GM18861 (cell line): ENCODE results near the gene WAS.

Experiments used
- ATAC-seq: cut with Tn5 transposase; IDR thresholded peaks from one replicate; pipeline ENCODE4 v1.9.1; 2021; ENCODE audit not compliant: unreplicated experiment

The WAS gene

DNA sequence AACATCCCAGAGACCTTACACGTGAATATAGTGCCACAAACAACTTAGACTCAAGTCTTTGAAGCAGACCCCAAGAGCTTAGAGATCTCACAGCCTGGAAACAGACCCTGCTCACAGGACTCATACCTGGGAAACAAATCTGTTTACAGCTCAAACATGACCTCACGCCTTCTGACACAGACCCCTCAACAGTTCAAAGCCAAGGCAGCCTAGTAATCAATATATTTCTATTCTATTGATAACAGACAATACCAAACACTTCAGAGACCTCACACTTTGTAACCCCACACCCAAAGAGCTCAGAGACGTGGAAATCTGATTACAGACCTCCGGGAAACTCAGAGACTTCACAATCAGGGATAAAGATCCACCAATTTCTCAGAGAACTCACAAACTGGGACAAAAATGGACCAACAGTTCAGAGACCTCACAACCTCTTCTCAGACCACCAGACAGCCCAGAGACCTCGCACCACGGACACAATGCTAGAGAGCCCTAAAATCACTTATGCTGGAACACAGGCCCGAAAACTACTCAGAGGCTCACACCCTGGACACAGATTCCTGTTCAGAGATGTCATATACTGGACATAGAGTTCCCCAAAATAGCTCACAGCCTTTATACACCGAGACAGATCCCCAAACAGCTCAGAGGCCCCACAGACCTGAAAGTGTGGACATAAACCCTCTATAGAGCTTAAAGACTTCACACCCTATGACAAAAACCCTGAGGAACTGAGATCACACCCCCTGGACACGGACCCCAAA, 27.7 kb downstream of the WAS start:
- ATAC-seq = no peak

DNA sequence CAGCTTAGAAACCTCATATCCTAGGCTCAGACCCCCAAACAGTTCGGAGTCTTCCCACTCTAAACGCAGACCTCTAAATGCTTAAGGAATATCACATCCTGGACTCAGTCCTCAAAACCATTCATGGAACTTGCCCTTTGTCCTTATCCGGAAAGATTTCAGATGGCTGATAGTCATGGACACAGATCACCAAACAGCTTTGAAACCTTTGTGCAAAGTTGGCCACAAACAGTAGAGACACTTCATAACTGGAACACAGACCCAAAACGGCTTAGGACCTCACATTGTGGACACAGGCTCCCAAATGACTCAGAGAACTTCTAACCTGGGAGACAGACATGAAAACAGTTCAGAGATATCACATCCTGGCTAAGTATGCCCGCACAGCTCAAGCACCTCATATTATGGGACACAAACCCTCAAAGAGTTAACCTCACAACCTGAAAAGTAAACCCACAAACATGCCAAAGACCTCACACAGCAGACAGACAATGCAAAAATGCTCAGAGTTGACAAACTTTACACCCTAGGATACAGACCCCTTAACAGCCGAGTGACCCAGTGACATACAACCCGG, 28.4 kb downstream of the WAS start:
- ATAC-seq = no peak

DNA sequence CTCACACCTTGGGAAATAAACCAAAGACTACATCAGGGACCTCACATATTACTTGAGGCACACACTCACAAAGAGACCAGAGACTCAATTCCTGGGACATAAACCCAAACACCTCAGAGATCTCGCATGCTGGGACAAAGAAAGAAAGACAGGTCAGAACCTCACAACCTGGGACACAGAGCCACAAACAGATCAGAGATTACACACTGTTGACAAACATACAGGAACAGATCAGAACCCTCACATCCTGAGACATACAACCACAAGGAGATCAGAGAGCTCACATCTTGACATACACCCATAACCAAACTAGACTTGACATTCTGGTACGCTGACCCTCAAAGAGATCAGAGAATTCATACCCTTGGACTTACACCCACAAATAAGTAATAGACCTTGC, 30.2 kb downstream of the WAS start:
- no peak for ATAC-seq

DNA sequence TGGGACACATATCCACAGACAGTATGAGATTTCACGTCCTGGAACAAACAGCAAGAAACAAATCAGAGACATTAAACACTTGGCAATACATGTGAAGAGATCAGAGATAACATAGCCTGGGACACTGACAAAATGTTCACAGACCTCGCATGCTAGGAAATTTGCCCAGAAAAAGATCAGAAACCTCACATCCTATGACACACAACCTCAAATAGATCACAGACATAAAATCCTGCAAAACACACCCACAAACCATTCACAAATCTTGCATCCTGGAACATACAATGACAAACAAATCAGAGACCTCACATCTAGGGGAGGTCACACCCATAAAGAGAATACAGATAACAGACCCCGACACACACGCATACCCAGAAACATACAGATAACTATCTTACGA, 31.0 kb downstream of the WAS start:
- no peak for ATAC-seq

DNA sequence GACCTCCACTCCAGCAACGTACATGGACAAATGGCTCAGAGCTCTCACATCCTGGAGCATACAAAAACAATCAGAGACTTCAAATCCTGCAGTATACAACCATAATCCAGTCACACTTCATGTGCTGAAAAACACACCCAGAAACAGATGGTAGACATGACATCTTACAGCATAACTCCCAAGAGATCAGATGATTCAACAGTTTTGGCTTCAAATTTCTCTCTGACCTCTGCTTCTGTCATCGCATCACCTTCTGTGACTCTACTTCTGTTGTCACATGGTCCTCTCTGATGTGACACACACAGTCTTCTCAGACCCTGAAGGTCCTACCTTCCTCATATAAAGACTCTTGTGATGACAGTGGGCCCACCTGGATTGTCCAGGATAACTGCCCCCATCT, 31.5 kb downstream of the WAS start:
- ATAC-seq = no peak

DNA sequence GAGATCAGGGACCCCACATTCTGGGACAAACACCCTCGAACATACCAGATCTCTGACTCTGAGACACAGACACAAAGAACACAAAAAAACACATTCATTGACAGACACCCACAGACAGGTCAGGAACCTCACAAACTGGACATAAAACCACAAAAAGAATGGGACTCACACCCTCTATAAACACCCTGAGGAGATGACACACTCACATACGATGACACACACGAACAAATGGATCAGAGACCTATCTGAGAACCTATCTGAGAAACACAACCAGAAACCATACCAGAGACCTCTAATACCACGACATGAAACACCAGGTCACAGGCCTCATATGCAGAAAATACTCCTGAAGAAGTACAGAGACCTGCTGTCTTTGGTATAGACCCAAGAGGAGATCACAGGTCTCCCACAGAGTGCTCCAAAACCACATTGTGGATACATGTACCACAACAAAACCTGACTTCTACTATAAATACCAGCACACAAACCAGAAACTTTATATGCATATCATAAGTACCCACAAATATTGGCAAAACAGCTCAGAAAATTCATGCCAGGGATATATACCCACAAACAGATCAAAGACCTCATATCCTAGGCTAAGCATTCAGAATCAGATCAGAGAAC, 32.4 kb downstream of the WAS start:
- no peak for ATAC-seq

DNA sequence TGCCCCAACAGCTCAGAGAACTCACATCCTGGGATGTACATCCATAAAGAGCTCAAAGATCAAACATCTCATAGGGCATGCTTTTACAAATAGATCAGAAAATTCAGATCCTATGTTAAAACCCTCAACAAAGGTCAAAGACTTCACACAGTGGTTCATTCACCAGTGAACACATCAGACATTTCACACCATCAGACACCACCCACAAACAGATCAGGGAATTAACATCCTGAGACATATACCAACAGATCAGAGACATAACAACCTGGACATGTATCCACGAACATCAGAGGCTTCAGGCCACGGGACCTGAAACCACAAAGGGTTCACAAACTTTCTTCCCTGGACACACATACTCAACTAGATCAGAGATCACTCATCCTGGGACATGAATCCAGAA, 36.4 kb downstream of the WAS start:
- no peak for ATAC-seq

DNA sequence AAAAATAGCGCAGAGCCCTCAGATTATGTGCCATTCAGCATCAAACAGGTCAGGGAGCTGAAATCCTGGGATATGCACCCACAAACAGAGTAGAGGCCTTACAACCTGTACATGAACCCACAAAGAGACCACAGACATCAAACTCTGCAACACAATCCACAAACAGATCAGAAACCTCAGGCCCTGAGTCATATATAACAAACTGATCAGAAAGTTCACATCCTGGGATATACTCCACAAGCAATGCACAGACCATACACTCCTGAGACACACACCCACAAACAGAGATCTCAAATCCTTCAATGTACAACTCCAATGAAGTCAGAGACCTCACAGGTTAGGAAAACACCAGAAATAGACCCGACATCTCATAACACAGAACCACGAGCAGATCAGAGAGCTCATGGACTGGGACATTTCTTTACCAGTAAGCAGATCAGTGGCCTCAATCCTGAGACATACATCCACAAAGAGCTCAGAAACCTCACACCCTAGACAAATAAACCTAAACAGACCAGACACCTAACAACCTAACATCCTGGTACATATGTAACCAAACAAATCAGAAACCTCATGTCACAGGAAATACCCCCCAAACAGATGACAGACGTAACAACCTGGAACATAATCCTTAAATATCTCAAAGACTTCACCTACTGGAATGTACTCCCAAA, 37.1 kb downstream of the WAS start:
- ATAC-seq = no peak

DNA sequence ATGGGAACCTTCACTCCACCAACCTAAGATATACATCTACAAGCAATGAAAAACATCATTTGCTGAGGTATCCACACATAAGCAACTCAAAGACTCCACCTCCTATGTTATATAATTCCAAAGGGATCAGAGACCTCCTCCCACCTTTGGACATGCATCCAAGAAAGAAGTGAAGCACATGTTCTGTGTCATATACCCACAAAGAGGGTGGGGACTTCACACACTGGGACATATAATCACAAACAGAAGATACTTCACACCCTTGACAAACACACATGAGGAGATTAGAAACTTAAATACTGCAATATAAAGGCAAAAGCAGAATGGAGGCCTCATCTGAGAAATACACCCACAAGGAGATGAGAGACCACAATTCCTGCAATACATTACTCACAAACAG, 38.3 kb downstream of the WAS start:
- no peak for ATAC-seq

DNA sequence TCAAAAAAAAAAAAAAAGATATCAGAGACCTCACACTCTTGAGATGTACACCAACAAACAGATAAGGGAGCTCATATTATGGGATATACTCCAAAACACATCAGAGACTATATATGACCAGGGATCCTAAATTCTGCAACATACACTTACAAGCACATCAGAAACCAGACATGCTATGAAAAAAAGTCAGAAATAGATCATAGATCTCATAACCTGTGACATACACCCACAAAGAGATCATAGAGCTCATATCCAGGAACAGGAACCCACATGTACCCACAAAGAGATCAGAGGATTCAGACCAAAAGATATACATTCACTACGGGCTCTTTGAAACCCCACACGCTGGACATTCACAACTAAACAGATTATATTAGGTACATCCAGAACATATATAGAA, 43.0 kb downstream of the WAS start:
- ATAC-seq = no peak

DNA sequence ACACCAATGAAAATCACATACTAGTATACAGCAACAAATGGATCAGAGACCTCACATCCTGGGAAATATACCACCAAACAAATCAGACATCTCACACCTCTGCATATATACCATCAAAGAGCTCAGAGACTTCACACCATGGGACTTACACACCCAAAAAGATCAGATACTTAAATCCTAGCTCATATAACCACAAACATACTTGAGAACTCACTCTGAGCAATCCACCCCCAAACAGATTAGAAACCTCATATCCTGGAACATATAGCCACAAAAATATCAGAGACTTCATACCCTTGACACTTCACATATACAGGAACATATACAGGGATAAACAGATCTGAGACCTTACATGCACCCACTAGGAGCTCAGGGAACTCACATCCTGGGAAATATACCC, 45.1 kb downstream of the WAS start:
- ATAC-seq = no peak

DNA sequence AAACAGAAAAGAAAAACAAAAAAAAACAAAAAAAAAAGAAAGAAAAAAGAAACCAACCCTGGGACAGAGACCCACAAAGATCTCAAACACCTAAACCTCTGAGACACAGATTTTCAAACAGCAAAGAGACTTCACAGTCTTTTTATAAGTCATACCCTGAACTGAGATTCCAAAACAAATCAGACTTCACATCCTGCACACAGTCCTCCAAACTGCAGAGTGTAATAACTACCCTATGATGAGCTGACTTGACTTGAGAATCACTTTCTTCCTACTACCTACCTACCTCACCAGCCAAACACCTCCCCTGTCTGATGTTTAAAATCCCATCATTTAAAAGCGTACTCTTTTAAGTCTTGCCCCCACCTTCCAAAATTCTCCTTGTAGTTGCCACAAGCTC, 52.7 kb downstream of the WAS start:
- no peak for ATAC-seq

DNA sequence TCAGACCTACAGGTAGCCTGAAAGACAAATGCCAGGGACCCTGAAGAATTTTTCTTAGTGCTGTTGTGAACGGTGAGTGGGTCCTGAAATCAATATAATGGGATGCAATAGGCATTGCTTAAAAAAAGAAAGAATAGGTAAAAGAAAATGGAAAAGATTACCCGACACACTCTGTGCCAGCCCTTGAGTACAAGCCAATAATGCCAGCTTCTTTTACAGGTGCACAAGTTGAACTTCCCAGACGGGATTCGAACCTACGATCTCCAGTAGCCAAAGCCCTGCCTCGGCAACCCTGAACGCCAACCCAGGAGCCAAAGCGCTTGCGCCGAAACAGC, 53.2 kb downstream of the WAS start:
- ATAC-seq = no peak

DNA sequence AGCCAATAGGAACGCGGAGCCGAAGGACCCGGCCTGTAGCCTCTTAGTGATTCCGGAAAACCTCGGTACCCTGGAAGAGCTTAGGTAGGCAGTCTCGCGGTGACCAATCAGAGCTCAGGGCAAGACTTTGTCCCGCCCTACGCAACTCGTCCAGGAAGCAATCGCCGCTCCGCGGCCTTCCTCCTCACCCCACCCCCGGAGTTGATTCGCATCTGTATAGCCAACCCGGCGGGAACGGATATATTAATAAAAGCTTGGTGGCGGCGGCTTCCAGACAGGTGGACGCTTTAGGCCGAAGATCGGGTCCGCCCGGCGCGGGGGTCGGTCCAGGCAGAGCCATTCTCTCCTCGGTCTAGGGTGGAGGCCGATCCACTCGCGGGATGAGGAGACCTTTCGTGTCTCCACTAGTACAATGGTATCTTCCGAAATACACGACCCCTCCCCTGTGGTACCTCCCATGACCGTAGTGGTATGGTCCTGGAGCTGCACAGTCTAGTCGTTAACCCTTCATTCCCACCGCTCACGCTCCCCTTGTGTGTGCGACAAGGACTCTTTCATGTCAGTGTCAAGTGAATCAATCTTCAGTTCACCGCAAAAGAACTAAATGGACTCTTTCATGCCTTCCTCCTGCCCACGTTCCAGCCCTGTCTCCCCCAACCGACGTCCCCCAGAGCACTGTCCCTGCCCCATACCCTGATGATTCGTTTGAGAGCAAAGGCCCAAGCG, 53.8 kb downstream of the WAS start:
- peak; percentile 96 for ATAC-seq

DNA sequence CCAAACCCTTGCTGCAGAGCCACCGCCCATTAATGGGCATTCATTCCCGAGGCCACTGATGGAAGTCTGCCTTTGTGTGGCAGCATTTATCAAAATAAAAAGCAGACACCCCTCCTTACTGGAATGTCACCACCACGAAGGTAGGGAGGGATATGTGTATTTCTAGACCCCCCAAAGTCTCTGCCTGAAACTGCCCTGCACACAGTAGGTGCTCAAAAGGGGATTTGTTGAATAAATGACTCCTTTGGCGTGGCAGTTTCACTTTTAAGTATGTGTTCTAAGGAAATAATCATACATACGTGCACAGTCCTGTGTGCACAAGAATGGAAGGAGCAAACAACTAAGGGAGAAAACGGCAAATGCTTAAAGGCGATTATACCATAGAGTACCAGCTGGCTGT, 54.3 kb downstream of the WAS start:
- no peak for ATAC-seq
